Measurements from ENCODE around the gene SH2D2A.

SH2D2A gene

GRCh38 chr1:156785458-156785857 lies 31.2 kb downstream of the SH2D2A start:
- H3K4me3 ChIP-seq (ENCODE audit: low read depth, low read length), result no peak overlapping the region
- TF ChIP-seq POLR2A (IDR thresholded peaks at IDR 0.05; ENCODE audit: extremely low read depth, insufficient read length), result no peak
- no peak for TF ChIP-seq CTCF (IDR thresholded peaks at IDR 0.05; ENCODE audit: low read depth, low read length)
- TF ChIP-seq MYC (IDR thresholded peaks at IDR 0.05; ENCODE audit: low read depth, low read length), result no peak
- no peak for DNase-seq (ENCODE audit: low read depth)

GRCh38 chr1:156781585-156782186 lies 35.0 kb downstream of the SH2D2A start:
- TF ChIP-seq POLR2A (IDR thresholded peaks at IDR 0.05; ENCODE audit: extremely low read depth, insufficient read length) (no peak), MAX (IDR thresholded peaks at IDR 0.05; ENCODE audit: low read depth, low read length) (no peak), CTCF (IDR thresholded peaks at IDR 0.05; ENCODE audit: low read depth, low read length) (no peak), MYC (IDR thresholded peaks at IDR 0.05; ENCODE audit: low read depth, low read length) (no peak)
- no peak for DNase-seq (ENCODE audit: low read depth)

GRCh38 chr1:156777573-156777972 lies 39.1 kb downstream of the SH2D2A start:
- no peak for DNase-seq (ENCODE audit: low read depth)
- H3K4me3 ChIP-seq (ENCODE audit: low read depth, low read length), result no peak overlapping the region
- TF ChIP-seq MYC (IDR thresholded peaks at IDR 0.05; ENCODE audit: low read depth, low read length) (no peak), POLR2A (IDR thresholded peaks at IDR 0.05; ENCODE audit: extremely low read depth, insufficient read length) (no peak), MAX (IDR thresholded peaks at IDR 0.05; ENCODE audit: low read depth, low read length) (no peak), CTCF (IDR thresholded peaks at IDR 0.05; ENCODE audit: low read depth, low read length) (no peak)

More at GRCh38 chr1:156781585-156782186, 35.0 kb downstream of the SH2D2A start:
- H3K4me3 ChIP-seq (ENCODE audit: low read depth, low read length), result no peak overlapping the region

GRCh38 chr1:156776942-156777341 lies 39.7 kb downstream of the SH2D2A start:
- H3K4me3 ChIP-seq (ENCODE audit: low read depth, low read length), result no peak overlapping the region
- no peak for DNase-seq (ENCODE audit: low read depth)
- no peak for TF ChIP-seq POLR2A (IDR thresholded peaks at IDR 0.05; ENCODE audit: extremely low read depth, insufficient read length)
- TF ChIP-seq MAX (IDR thresholded peaks at IDR 0.05; ENCODE audit: low read depth, low read length), result no peak
- no peak for TF ChIP-seq CTCF (IDR thresholded peaks at IDR 0.05; ENCODE audit: low read depth, low read length)
- no peak for TF ChIP-seq MYC (IDR thresholded peaks at IDR 0.05; ENCODE audit: low read depth, low read length)

- no peak for TF ChIP-seq MAX (IDR thresholded peaks at IDR 0.05; ENCODE audit: low read depth, low read length)
- TF ChIP-seq POLR2A (IDR thresholded peaks at IDR 0.05; ENCODE audit: extremely low read depth, insufficient read length), result no peak
- no peak overlapping the region for H3K4me3 ChIP-seq (ENCODE audit: low read depth, low read length)
- no peak for DNase-seq (ENCODE audit: low read depth)
Measured at GRCh38 chr1:156775799-156776198, 40.8 kb downstream of the SH2D2A start.

- DNase-seq (ENCODE audit: low read depth), result no peak
- no peak overlapping the region for H3K4me3 ChIP-seq (ENCODE audit: low read depth, low read length)
- TF ChIP-seq MYC (IDR thresholded peaks at IDR 0.05; ENCODE audit: low read depth, low read length) (no peak), CTCF (IDR thresholded peaks at IDR 0.05; ENCODE audit: low read depth, low read length) (no peak), POLR2A (IDR thresholded peaks at IDR 0.05; ENCODE audit: extremely low read depth, insufficient read length) (no peak), MAX (IDR thresholded peaks at IDR 0.05; ENCODE audit: low read depth, low read length) (no peak)
Measured at GRCh38 chr1:156773607-156774006, 43.0 kb downstream of the SH2D2A start.

All from NB4 (cell line).